ENCODE results near the gene TIMM23B.
"Not testable (repeated sequence)": the region's sequence is repeated elsewhere in the genome, so short reads cannot be mapped to it uniquely, and the experiment has no call there.

DNA sequence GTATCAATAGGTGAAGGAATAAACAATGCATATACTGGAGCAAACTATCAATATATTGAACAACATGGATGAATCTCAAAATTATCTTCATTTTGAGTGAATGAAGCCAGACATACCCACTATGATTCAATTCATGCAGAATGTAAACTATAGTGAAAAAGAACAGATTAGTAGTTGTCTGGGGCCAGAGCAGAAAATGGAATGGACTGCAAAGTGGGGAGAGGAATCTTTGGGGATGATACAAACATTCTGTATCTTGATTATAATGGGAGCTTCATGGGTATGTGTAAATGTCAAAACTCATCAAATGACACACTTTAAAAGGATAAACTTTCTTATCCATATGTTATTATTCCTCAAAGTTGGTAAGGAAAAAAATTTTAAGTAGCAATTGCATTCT is 23.9 kb upstream of the TIMM23B start:
- TF ChIP-seq, protein P1, sequence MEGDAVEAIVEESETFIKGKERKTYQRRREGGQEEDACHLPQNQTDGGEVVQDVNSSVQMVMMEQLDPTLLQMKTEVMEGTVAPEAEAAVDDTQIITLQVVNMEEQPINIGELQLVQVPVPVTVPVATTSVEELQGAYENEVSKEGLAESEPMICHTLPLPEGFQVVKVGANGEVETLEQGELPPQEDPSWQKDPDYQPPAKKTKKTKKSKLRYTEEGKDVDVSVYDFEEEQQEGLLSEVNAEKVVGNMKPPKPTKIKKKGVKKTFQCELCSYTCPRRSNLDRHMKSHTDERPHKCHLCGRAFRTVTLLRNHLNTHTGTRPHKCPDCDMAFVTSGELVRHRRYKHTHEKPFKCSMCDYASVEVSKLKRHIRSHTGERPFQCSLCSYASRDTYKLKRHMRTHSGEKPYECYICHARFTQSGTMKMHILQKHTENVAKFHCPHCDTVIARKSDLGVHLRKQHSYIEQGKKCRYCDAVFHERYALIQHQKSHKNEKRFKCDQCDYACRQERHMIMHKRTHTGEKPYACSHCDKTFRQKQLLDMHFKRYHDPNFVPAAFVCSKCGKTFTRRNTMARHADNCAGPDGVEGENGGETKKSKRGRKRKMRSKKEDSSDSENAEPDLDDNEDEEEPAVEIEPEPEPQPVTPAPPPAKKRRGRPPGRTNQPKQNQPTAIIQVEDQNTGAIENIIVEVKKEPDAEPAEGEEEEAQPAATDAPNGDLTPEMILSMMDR (tag by site-specific recombination; IDR thresholded peaks at IDR 0.05), result not testable (repeated sequence)
- TF ChIP-seq, protein P2, sequence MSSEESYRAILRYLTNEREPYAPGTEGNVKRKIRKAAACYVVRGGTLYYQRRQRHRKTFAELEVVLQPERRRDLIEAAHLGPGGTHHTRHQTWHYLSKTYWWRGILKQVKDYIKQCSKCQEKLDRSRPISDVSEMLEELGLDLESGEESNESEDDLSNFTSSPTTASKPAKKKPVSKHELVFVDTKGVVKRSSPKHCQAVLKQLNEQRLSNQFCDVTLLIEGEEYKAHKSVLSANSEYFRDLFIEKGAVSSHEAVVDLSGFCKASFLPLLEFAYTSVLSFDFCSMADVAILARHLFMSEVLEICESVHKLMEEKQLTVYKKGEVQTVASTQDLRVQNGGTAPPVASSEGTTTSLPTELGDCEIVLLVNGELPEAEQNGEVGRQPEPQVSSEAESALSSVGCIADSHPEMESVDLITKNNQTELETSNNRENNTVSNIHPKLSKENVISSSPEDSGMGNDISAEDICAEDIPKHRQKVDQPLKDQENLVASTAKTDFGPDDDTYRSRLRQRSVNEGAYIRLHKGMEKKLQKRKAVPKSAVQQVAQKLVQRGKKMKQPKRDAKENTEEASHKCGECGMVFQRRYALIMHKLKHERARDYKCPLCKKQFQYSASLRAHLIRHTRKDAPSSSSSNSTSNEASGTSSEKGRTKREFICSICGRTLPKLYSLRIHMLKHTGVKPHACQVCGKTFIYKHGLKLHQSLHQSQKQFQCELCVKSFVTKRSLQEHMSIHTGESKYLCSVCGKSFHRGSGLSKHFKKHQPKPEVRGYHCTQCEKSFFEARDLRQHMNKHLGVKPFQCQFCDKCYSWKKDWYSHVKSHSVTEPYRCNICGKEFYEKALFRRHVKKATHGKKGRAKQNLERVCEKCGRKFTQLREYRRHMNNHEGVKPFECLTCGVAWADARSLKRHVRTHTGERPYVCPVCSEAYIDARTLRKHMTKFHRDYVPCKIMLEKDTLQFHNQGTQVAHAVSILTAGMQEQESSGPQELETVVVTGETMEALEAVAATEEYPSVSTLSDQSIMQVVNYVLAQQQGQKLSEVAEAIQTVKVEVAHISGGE (tag by site-specific recombination; conservative IDR thresholded peaks at IDR 0.05; ENCODE audit: low read depth), result not testable (repeated sequence)
- not testable (repeated sequence) for TF ChIP-seq ZNF76 (tag by site-specific recombination; IDR thresholded peaks at IDR 0.05; ENCODE audit: borderline replicate concordance, low read depth); ZNF350 (tag by site-specific recombination; IDR thresholded peaks at IDR 0.05); ZNF37A (tag by site-specific recombination; IDR thresholded peaks at IDR 0.05)
- TF ChIP-seq, protein P3, sequence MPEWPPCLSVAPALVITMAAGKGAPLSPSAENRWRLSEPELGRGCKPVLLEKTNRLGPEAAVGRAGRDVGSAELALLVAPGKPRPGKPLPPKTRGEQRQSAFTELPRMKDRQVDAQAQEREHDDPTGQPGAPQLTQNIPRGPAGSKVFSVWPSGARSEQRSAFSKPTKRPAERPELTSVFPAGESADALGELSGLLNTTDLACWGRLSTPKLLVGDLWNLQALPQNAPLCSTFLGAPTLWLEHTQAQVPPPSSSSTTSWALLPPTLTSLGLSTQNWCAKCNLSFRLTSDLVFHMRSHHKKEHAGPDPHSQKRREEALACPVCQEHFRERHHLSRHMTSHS (tag by site-specific recombination; IDR thresholded peaks at IDR 0.05), result not testable (repeated sequence)

Measured in HEK293 (cell line).